22Rv1 (cell line): ENCODE results near the gene ISG15.

Experiments
- H3K27ac ChIP-seq: fragments of 450-650 bp; 2 replicates; pipeline ENCODE4 v1.5.1; 2017
- CTCF ChIP-seq: fragments of 450-650 bp; IDR thresholded peaks from 2 replicates; pipeline ENCODE4 v1.5.1; 2017; ENCODE audit warnings: mild to moderate bottlenecking
- ZFX ChIP-seq: fragments of 450-650 bp; IDR thresholded peaks from 2 replicates; pipeline ENCODE4 v1.6.1; 2017; ENCODE audit warnings: antibody characterized with exemption, borderline replicate concordance

ISG15 gene

DNA sequence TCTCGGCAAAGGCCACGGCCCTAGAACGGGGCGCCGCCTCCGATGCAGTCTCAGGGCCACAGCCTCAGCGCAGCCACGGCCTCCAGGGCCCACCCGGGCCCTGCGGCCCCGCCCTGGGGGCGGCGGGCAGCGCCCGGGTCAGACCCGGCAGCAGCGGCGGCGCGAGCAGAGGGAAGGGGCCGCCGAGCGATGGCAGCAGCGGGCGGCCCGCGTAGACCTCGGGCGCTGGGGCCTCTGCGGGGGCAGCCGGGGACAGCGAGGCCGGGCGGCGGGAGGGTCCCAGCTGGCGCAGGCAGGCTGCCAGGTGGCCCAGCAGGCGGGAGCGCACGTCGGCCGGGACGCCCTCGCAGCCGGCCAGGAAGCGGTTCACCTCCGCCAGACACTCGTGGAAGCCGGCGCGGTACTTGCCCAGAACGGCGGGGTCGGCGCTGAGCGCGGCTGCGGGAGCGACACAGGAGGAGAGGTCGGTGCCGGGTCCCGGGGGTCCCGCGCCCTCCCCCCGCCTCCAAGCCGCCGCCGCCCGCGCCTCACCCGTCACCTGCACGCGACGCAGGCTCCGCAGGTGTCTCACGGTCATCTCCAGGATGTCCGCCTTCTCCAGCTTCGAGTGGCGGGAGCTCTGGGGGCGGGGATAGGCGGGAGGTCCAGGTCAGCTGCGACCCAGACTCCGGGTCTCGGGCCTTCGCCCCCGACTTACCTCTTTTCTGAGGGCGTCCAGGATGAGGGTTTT is 14.1 kb upstream of the ISG15 start:
- peak overlapping the region; percentile 99 for H3K27ac ChIP-seq
- no peak for TF ChIP-seq ZFX
- peak; percentile 26; the same call in 1 of the 2 replicates for TF ChIP-seq CTCF

DNA sequence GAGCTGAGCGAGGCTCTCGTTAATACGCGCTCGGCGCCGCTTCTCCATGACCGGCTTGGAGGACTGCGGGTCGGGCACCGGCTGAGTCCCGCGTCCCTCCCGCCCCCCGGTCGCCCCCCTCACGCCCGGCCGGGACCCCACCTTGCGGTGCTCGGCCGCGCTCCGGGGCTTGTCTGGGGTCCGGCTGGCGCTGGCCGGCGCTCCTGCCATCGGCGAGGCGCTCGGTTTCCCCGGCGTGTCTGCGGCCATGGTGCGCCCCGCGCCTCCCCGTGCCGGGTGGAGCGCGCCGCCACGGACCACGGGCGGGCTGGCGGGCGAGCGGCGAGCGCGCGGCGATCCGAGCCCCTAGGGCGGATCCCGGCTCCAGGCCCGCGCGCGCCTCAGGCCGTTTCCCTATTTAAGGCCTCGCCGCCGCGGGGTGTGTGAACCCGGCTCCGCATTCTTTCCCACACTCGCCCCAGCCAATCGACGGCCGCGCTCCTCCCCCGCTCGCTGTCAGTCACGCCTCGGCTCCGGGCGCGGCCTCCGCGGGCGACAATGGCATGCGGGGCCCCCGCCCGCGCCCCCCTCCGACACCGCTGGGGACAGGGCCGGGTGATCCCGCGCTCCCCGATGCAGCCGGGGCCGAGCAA is 13.5 kb upstream of the ISG15 start, which contains the start of gene HES4:
TSS of gene HES4 (minus strand) at position 373 of the 632 bp plus-strand sequence. CDS start at position 249, 124 bp downstream.
- H3K27ac ChIP-seq: peak within 1 kb of the TSS; percentile 99
- TF ChIP-seq ZFX (no peak), CTCF (no peak)

DNA sequence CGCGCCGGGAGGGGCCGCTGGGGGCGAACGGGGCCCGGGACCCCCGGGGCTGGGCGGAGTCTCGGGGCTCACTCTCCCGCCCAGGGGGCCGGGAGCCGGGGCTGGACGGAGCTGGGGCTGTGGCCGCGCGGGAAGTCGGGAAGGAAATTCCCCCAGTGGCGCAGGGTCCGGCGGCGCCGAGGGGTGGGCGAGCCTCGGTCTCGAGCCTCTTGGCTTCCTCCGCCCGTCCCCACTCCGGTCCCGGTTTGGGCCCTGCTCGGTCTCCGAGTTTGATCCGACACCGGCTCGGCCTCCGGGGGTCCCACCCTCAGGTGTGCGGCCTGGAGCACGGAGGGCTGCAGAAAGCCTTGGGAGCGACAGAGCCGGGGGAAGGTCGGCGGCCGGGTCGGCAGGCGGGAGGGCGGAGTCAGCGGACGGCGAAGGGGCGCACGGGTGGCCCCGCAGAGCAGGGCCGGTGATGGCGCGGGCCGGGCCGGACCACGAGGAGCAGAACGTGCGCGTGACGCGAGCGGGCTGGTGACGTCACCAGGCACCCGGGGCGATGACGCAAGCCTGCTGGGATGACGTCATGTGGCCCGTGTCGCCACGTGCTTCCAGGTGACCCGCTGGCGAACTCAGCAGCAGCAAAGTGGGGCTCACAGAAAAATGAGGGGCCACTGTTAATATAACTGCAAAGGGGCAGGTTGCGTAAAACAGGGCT is 12.8 kb upstream of the ISG15 start:
- TF ChIP-seq CTCF (no peak), ZFX (no peak)
- peak overlapping the region; percentile 99 for H3K27ac ChIP-seq

GRCh38 chr1:1001057-1001783 is 12.1 kb upstream of the ISG15 start:
- H3K27ac ChIP-seq: peak overlapping the region; percentile 99
- TF ChIP-seq CTCF (no peak), ZFX (no peak)

DNA sequence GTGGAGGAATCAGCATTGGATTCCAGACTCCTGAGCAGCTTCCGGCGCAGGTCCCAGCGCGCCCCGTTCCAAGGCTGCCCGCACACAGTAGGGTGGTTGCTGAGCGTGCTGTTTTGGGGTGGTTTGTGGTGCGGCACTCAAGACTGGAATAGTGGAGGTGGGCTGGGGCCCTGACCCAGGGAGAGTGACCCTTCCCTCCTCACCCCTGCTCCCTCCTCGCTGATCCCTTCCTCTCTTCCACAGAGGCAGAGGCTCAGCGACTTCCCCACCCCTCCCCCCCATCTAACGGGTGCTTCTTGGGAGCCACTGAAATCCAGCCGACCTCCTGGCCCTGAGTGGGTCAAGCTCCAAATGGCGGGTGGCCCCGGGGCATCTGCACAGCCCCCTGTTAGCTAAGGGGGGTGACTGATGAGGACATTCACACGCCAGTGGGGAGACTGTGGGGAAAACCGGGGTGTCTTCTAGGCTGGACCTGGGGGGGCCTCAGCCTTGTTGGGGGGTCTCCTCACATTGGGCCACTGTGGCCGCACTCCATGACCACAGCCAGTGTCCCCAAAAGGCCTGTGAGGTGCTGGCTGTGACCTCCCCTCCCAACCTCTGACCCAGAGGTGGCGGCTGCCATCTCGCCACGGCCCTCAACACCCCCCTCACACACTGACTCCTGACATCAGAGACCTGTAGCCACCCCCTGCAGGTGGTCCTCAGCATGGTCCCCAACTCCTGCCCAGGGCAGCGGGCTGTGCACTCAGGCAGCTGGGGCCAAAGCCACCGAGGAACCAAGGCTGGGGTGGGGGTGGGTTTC is 9.5 kb upstream of the ISG15 start:
- TF ChIP-seq ZFX (no peak), CTCF (no peak)
- H3K27ac ChIP-seq: peak overlapping the region; percentile 99

GRCh38 chr1:1004420-1004779 is 8.9 kb upstream of the ISG15 start:
- H3K27ac ChIP-seq: peak overlapping the region; percentile 99
- TF ChIP-seq ZFX: no peak
- TF ChIP-seq CTCF: no peak
